Measurements from ENCODE around the gene PSME3.

Gene PSME3

DNA sequence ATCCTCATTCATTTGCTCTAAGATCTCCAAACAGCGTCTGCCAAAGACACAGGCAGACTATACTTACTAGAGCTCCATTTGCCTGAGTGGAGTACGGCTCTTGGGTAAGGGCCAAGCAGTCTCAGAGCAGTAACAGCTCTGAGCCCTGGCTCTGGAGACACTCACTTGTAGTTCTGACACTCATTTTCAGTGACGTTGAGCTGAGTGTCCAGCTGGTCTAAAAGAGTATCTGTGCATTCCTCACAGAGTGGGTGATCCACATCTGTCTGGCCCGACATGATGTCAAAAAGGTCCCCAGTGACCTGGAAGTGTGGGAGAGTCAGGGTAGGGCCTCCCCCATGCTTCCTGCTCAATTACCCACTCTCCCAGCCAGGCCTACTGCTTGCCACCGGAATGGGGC is 14.8 kb upstream of the PSME3 start:
- no peak for DNase-seq

DNA sequence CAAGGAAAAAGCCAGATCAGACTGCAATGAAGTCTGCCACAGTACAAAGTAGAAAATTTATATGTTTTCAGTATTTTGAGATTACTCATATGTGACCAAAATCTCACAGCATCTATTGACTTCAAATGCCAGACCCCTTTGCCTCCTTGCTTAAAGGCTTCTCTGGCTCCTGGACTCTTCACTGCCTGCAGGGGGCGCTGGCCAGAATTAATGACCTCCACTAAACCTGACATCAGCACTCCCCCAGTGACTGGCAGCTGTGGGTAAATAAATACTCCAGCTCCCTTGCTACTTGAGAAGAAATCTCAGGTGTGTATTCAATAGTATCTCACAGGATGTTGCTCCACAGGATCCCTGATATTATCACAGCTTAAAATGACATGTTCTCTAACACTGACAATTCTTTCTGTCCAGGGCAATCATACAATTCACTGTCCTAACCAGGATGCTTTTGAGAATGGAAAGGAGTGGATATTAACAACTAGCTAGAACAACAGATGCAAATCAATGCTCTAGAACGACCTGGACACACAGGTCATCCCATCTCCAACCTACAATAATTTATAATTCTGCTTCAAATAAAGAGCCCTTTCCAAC is 13.2 kb upstream of the PSME3 start:
- DNase-seq: no peak

DNA sequence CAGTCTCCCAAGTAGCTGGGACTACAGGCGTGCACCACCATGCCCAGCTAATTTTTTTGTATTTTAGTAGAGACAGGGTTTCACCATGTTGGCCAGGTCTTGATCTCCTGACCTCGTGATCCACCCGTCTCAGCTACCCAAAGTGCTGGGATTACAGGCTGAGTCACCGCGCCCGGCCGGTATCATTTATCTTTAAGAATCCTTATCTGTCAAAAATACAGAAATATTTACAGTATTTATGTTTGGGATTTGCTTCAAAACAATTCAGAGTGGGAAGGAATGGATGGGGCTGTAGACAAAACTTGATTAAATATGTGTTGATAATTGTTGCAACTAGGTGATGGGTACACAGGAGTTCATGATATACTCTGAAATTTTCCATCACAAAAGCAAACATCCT is 12.0 kb upstream of the PSME3 start:
- no peak for DNase-seq

DNA sequence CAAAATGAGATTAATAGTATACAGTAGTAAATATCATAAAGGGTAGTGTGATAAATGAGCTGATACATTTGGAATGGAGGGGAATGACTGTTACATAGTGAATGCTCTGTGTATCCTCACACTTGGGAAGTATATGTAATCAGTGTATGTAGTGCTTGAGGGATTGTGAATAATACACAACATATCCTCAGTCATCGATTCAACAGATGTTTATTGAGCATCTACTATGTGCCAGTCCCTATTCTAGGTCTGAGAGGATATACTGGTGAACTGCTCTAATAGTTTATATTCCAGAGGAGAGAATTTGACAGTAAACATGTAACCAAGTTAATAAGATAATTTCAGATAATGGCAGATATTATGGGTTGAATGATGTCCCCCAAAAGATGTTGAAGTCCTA is 5.7 kb upstream of the PSME3 start:
- DNase-seq: no peak

GRCh38 chr17:42830971-42831370 is 2.2 kb upstream of the PSME3 start:
- DNase-seq: no peak

- DNase-seq: no peak
Observed at GRCh38 chr17:42832213-42832933, 824 bp upstream of the PSME3 start.

GRCh38 chr17:42833767-42834422 is 698 bp downstream of the PSME3 start:
- no peak for DNase-seq

DNA sequence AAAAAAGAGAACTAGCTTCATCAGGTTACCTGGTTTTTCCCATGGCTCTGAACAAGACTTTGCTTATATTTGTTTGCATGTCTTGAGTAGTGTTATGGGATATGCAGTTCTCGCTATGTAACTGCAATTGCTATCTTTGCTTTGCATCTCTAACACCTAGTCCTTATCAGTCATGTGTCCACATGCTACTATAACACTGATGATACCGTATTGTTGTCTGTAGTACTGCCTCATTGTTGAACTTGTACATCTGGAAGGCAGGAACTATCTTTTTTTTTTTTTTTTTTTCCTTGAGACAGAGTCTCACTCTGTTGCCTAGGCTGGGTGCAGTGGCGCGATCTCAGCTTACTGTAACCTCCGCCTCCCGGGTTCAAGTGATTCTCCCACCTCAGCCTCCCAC is 2.5 kb downstream of the PSME3 start:
- no peak for DNase-seq

DNA sequence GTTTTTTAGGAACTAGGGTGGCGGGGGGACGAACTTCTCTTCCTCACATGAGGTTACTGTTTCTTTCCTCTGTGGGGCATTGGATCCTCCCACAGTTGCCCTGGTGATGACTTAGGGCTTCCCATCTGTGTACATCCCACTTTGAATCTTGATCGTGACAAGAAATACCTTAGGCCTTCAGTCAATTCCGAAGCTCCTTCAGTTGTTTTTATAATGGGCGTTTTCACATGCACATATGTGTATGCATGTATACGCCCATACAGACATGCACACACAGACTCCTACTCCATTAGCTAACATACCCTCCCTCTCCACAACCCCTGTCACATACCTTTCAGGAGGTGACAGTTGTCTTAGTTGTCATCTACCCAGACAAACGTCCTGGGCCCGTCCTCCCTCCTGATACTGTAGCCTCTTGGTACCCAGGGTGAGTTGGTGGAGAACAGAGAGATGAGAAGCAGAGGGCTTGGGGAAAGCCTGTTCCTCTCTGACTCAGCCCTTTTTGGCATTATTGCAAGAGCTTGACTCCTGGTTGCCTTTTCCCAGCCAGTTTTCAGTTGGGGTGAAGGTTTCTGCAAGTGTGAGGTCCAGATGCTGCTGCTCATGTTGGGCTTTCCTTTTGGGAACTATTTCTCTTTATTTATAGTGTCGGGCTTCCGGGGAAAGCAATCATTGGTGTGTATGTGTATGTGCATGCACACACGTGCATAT is 8.9 kb downstream of the PSME3 start:
- DNase-seq: no peak

GRCh38 chr17:42843358-42843934 is 10.2 kb downstream of the PSME3 start:
- no peak for DNase-seq

DNA sequence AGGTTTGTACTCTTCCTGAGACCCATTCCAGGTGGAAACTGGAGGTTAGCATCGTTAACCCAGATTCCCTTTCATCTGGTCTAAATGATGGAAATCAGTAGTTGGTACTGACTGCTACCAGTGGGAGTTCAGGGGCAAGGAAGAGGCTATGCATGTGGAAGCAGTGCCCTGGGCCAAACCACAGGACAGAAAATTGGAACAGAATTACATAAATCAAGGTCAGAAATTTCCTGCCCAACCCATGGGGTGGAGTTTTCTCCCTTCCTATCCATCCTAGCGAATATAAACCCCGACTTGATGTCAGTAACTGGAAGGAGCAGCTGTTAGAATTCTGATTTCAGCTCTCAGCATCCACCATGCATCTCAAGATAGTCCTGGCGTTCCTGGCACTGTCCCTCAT is 11.1 kb downstream of the PSME3 start, which contains the start of gene AOC2:
Gene AOC2, plus strand, starts transcription at position 310 of the 400 bp plus-strand sequence. Its CDS starts 47 bp downstream, at position 357.
- DNase-seq: no peak

DNA sequence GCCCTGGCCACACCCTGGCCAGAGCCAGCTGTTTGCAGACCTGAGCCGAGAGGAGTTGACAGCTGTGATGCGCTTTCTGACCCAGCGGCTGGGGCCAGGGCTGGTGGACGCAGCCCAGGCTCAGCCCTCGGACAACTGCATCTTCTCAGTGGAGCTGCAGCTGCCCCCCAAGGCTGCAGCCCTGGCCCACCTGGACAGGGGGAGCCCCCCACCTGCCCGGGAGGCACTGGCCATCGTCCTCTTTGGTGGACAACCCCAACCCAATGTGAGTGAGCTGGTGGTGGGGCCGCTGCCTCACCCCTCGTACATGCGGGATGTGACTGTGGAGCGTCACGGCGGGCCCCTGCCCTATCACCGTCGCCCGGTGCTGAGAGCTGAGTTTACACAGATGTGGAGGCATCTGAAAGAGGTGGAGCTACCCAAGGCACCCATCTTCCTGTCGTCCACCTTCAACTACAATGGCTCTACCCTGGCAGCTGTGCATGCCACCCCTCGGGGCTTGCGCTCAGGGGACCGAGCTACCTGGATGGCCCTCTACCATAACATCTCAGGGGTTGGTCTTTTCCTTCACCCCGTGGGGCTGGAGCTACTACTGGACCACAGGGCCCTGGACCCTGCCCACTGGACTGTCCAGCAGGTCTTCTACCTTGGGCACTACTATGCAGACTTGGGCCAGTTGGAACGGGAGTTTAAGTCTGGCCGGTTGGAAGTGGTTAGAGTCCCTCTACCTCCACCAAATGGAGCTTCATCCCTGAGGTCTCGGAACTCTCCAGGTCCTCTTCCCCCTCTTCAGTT is 11.8 kb downstream of the PSME3 start:
- DNase-seq: no peak

DNA sequence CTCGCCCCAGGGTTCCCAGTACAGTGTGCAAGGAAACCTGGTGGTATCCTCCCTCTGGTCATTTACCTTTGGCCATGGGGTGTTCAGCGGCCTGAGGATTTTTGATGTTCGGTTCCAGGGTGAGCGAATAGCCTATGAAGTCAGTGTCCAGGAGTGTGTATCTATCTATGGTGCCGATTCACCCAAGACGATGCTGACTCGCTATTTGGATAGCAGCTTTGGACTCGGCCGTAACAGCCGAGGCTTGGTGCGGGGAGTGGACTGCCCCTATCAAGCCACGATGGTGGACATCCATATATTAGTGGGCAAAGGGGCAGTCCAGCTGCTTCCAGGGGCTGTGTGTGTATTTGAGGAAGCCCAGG is 12.3 kb downstream of the PSME3 start:
- no peak for DNase-seq

GRCh38 chr17:42845918-42846593 is 12.9 kb downstream of the PSME3 start:
- DNase-seq: no peak

DNA sequence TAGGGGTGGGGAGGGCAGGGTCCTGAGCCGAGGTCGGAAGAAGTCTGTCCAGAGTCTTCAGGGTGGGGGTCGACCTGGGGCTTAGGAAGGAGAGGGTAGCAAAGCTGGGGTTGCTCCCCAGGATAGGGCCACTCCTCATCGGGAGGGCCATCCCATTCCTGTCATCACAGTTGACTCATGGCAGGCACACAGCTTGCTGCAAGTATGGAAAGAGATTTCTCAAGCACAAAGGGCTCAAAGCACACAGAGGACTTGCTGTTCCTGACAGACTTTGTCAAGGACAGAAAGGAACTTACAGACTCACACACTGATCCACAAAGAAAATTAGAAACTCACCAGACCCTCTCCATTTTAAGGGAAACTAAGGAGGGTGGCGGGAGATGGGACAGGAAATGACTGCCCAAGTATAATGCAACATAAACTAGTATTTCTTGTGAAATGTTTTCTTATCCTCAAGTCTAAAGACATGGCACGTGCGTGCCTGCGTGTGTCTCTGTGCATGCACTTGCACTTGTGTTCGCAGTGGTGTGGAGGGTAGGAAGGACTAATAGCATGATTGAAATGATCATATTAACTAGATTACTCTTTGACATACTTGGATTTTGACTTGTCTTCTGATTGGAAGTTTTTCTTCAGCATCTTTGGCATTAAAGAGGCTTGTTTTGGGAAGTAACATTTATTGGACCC is 13.5 kb downstream of the PSME3 start:
- DNase-seq: no peak

- DNase-seq: no peak
Observed at GRCh38 chr17:42848093-42848492, 14.9 kb downstream of the PSME3 start.

DNA sequence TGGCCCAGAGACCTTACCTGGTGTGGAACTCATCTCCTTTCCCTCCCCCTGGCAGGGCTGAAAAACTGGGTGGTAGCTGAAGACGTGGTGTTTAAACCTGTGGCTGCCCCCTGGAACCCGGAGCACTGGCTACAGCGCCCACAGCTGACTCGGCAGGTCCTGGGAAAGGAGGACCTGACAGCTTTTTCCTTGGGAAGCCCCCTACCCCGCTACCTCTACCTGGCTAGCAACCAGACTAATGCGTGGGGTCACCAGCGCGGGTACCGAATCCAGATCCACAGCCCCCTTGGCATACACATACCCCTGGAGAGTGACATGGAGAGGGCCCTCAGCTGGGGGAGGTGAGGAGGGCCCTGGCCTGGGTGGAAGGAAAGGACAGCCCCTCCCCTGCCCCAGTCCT is 15.8 kb downstream of the PSME3 start:
- DNase-seq: no peak

DNA sequence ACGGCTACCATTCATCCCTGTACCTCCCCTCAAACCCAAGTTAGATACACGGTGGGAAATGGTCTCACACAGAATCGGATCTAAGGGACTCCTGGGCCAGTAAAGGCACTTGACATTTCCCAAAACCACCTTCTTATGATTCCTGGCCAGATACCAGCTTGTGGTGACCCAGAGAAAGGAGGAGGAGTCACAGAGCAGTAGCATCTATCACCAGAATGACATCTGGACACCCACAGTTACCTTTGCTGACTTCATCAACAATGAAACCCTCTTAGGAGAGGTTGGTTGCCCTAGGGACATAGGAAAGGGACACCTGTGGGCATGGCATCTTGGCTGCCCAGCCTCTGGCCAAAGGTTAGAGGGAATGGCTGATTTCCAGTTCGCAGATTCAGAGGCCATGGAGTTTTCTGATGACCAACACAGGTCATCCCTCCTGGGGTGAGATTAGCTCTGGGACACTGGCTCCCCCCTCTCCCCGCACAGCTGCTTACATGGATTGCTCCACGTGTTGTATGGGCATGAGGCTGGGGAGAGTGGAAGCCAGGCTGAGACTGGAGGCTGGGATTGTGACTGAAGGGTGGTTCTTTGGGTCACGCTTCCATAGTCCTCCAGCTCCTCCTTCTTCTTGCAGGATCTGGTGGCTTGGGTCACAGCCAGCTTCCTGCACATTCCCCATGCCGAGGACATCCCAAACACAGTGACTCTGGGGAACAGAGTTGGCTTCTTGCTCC is 16.4 kb downstream of the PSME3 start:
- DNase-seq: no peak

GRCh38 chr17:42850954-42851353 is 17.8 kb downstream of the PSME3 start, which contains the start of gene AOC3:
Gene AOC3 (plus strand): TSS chr17:42851199. CDS start chr17:42851344, 145 bp downstream.
- no peak for DNase-seq
